GM18505 (cell line): Measurements from ENCODE around the gene GPR171.

ENCODE experiments used
- ATAC-seq: cut with Tn5 transposase; IDR thresholded peaks from one replicate; pipeline ENCODE4 v1.9.1; 2021; ENCODE audit not compliant: unreplicated experiment
- POLR2A ChIP-seq: IDR thresholded peaks from 4 replicates; pipeline ENCODE4 v1.6.1; 2011; ENCODE audit warnings: borderline replicate concordance; ENCODE audit not compliant: insufficient read depth, insufficient read length; ENCODE audit errors: extremely low read depth

The GPR171 gene

GRCh38 chr3:151155409-151156128 is 47.4 kb downstream of the GPR171 start:
- TF ChIP-seq POLR2A, result no peak
- no peak for ATAC-seq

- no peak for ATAC-seq
- TF ChIP-seq POLR2A, result no peak
Measured at GRCh38 chr3:151154566-151154965, 48.5 kb downstream of the GPR171 start.

- no peak for TF ChIP-seq POLR2A
- no peak for ATAC-seq
Measured at GRCh38 chr3:151152455-151153079, 50.4 kb downstream of the GPR171 start.
